Endothelial cell (in vitro differentiated cells): ENCODE measurements around the gene PHGDH. TPM values are rescaled to one million over a fixed set of nuclear protein-coding genes. Genes with fewer than 3 reads are reported as not detected.

Source experiments
- DNase-seq: peaks from one replicate; pipeline ENCODE4 v3.0.0; 2021; ENCODE audit warnings: low spot score
- H3K27ac Mint-ChIP-seq: one replicate; pipeline ENCODE4 v1.8.0; 2021; ENCODE audit warnings: mixed read lengths, inconsistent platforms; ENCODE audit not compliant: unreplicated experiment
- H3K27me3 Mint-ChIP-seq: one replicate; pipeline ENCODE4 v1.8.0; 2021; ENCODE audit warnings: mild to moderate bottlenecking, moderate library complexity, mixed read lengths, inconsistent platforms; ENCODE audit not compliant: unreplicated experiment
- H3K36me3 Mint-ChIP-seq: one replicate; pipeline ENCODE4 v1.8.0; 2021; ENCODE audit warnings: mild to moderate bottlenecking, low read depth, mixed read lengths, inconsistent platforms; ENCODE audit not compliant: unreplicated experiment
- H3K4me1 Mint-ChIP-seq: one replicate; pipeline ENCODE4 v1.8.0; 2021; ENCODE audit warnings: mild to moderate bottlenecking, mixed read lengths, inconsistent platforms; ENCODE audit not compliant: unreplicated experiment
- H3K4me3 Mint-ChIP-seq: one replicate; pipeline ENCODE4 v1.8.0; 2021; ENCODE audit warnings: mild to moderate bottlenecking, mixed read lengths, inconsistent platforms; ENCODE audit not compliant: unreplicated experiment
- H3K9me3 Mint-ChIP-seq: one replicate; pipeline ENCODE4 v1.8.0; 2021; ENCODE audit warnings: mixed read lengths, inconsistent platforms; ENCODE audit not compliant: unreplicated experiment
- total RNA-seq: library from RNA; stranded (reverse); fragmentation: NEBNext Ultra II Directional; extraction: Animal tissue kit (Norgen Biotek cat#: 25700); gene quantifications from one replicate; pipeline ENCODE4 v1.2.1, GENCODE V29; 2021; ENCODE audit not compliant: unreplicated experiment
- TF ChIP-seq, protein P1 (sequence below): fragments of 200-600 bp; sonication (generic); IDR thresholded peaks from one replicate; pipeline ENCODE4 v1.5.0; 2021; ENCODE audit warnings: antibody characterized with exemption; ENCODE audit not compliant: unreplicated experiment

Gene PHGDH
- total RNA-seq, 1 donor from 2014 or later, result 137 TPM

DNA sequence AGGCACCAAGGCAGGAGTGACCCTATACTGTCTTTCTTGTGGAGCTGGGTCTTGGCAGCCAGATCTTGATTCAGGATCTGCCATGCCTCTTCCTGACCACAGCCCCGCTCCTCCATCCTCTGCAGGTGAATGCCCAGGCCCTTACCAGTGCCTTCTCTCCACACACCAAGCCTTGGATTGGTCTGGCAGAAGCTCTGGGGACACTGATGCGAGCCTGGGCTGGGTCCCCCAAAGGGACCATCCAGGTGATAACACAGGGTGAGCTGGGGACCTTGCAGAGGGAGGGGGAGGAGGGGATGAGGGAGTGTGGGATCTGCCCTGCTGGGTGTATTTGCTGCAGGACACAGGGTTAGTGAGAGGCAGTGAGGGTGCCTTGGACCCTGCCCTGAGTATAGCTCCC is 28.5 kb downstream of the PHGDH start:
- H3K4me3 Mint-ChIP-seq, result no peak overlapping the region
- TF ChIP-seq, protein P1, sequence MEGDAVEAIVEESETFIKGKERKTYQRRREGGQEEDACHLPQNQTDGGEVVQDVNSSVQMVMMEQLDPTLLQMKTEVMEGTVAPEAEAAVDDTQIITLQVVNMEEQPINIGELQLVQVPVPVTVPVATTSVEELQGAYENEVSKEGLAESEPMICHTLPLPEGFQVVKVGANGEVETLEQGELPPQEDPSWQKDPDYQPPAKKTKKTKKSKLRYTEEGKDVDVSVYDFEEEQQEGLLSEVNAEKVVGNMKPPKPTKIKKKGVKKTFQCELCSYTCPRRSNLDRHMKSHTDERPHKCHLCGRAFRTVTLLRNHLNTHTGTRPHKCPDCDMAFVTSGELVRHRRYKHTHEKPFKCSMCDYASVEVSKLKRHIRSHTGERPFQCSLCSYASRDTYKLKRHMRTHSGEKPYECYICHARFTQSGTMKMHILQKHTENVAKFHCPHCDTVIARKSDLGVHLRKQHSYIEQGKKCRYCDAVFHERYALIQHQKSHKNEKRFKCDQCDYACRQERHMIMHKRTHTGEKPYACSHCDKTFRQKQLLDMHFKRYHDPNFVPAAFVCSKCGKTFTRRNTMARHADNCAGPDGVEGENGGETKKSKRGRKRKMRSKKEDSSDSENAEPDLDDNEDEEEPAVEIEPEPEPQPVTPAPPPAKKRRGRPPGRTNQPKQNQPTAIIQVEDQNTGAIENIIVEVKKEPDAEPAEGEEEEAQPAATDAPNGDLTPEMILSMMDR, result no peak
- peaks cover 35% of the 10 kb centered on the region for H3K4me1 Mint-ChIP-seq
- H3K27me3 Mint-ChIP-seq, result peaks cover 17% of the 10 kb centered on the region
- H3K36me3 Mint-ChIP-seq, result peaks cover 25% of the 10 kb centered on the region
- H3K9me3 Mint-ChIP-seq, result no peaks in the 10 kb centered on the region
- no peak overlapping the region for H3K27ac Mint-ChIP-seq
- DNase-seq, result no peak

DNA sequence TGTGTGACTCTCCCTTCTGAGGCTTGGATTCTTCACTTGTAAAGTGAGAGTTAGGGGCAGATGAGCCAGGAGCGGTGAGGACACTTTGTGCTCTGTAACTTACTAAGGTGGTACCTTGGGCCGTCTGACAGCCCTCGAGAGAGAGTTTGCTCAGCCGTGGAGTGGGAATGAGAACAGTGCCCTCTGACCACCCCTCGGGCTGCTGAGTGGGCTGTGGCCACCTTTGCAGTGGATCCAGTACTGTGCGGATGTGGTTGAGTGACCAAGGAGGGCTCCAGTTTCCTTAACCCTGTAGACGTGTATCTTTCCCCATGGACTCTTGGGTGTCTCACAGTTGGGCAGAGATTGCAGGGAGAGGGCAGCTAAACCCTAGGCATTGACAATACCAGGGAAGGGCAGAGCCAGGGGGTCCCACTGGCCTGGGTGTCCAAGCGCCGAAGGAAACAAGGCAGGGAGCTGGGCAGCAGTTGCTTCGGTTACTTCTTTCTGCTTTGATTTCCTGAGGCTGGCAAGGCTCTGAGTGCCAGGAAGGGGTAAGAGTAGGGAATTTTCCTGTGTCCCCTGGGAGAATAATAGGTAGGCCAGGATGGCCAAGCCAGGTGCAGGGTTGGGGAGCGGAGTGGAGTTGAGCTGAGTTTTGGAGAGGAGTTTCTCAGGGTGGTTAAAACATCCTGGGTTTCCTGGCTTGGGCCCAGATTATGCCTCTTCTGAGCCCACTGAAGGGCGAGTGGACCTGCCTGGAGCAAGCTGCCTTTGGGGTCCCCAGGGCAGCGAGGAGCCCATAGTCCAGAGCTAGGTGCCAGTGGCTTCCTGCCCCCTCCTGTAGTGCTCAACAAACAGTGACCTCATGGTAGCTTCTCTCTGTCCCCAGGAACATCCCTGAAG is 29.4 kb downstream of the PHGDH start:
- Mint-ChIP-seq H3K27me3 (peaks cover 17% of the 10 kb centered on the region), H3K36me3 (peaks cover 22% of the 10 kb centered on the region)
- TF ChIP-seq, protein P1, result no peak

DNA sequence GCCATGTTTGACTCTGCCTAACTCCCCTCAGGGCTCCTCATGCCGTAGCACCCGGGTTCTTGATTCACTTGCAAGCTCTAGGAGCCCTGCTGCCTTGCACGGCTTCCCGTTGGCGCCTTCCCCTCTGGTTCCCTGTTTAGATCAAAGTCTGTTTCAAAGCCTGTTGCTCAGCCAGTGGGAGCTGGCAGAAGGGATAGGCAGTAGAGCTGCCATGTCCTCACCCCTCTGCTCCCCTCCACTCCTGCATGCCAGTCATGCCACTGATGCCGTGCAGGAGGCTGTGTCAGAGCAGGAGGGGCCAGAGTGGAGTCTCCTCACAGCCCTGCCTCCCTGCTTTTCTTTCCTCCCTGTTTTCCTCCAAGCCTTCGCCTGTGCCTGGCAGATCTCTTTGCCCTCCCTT is 30.5 kb downstream of the PHGDH start:
- Mint-ChIP-seq H3K27ac (no peak overlapping the region), H3K4me3 (no peak overlapping the region), H3K4me1 (peaks cover 27% of the 10 kb centered on the region), H3K27me3 (peaks cover 14% of the 10 kb centered on the region), H3K36me3 (peaks cover 18% of the 10 kb centered on the region), H3K9me3 (no peaks in the 10 kb centered on the region)
- no peak for DNase-seq
- TF ChIP-seq, protein P1, result no peak

More for the DNA sequence above, 29.4 kb downstream of the PHGDH start:
- Mint-ChIP-seq H3K27ac (no peak overlapping the region), H3K9me3 (no peaks in the 10 kb centered on the region), H3K4me3 (no peak overlapping the region), H3K4me1 (peaks cover 33% of the 10 kb centered on the region)
- no peak for DNase-seq

DNA sequence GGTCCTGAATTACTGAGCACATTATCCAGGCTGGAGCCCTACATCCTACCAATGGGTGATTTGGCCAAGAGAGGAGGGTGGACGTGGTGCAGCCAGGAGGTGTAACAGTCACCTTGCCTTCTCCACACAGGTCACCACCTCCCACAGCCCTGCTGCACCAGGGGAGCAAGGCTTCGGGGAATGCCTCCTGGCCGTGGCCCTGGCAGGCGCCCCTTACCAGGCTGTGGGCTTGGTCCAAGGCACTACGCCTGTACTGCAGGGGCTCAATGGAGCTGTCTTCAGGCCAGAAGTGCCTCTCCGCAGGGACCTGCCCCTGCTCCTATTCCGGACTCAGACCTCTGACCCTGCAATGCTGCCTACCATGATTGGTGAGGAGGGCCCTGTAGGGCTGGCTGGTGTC is 30.9 kb downstream of the PHGDH start:
- Mint-ChIP-seq H3K27ac (no peak overlapping the region), H3K36me3 (peaks cover 17% of the 10 kb centered on the region), H3K4me3 (no peak overlapping the region), H3K27me3 (peaks cover 14% of the 10 kb centered on the region), H3K4me1 (peaks cover 23% of the 10 kb centered on the region), H3K9me3 (no peaks in the 10 kb centered on the region)
- no peak for DNase-seq
- TF ChIP-seq, protein P1, result no peak

DNA sequence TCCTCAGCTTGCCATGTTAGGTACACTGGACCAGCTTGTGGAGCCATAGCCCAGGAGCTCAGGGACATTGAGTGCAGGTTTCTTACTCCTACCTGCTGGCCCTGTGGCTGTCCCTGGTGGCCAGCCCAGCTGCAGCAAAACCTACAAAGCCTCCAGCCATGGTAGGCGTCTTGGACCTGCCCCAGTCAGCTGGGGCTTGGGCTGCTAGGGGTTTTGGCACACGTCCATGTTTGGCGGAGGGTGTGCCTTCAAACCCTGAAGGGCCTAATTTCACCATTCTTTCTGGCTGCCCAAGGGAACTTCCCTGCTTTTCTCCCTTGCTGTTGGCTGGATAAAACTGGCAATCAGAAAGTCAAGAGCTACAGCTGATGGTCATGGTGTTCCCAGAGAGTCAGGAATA is 31.6 kb downstream of the PHGDH start:
- Mint-ChIP-seq H3K4me3 (no peak overlapping the region), H3K4me1 (peaks cover 18% of the 10 kb centered on the region), H3K9me3 (no peaks in the 10 kb centered on the region), H3K27me3 (peaks cover 12% of the 10 kb centered on the region), H3K36me3 (peaks cover 13% of the 10 kb centered on the region), H3K27ac (no peak overlapping the region)
- TF ChIP-seq, protein P1, result no peak
- DNase-seq, result no peak
